Mesenchymal stem cell (in vitro differentiated cells and primary cell): Measurements from ENCODE around the gene NAPB.

Experiments used
- DNase-seq: peaks from one replicate; pipeline ENCODE4 v3.0.0-alpha.2; 2013
- H2AFZ ChIP-seq: one replicate; pipeline ENCODE4 v1.6.1; 2013; ENCODE audit warnings: low read depth, mild to moderate bottlenecking, control low read depth, inconsistent platforms, low read length, moderate library complexity
- H2AK5ac ChIP-seq: 2 replicates; pipeline ENCODE4 v1.6.1; 2013; ENCODE audit warnings: low read length, moderate library complexity, mild to moderate bottlenecking, inconsistent platforms; ENCODE audit not compliant: severe bottlenecking
- H2BK120ac ChIP-seq: one replicate; pipeline ENCODE4 v1.6.1; 2013; ENCODE audit warnings: low read depth, mild to moderate bottlenecking, inconsistent platforms, low read length, moderate library complexity
- H2BK12ac ChIP-seq, 2 experiments: one replicate each; pipeline ENCODE4 v1.6.1; 2013; ENCODE audit warnings: inconsistent platforms in 2 of 2, low read length in 2 of 2, mild to moderate bottlenecking in 2 of 2, moderate library complexity in 2 of 2, control low read depth in 1 of 2
- H2BK15ac ChIP-seq: one replicate; pipeline ENCODE4 v1.6.1; 2013; ENCODE audit warnings: mild to moderate bottlenecking, low read depth, inconsistent platforms; ENCODE audit not compliant: poor library complexity, severe bottlenecking
- H2BK5ac ChIP-seq: 2 replicates; pipeline ENCODE4 v1.6.1; 2013; ENCODE audit warnings: low read depth, mild to moderate bottlenecking, low read length, control low read depth, inconsistent platforms; ENCODE audit not compliant: poor library complexity, severe bottlenecking
- H3K14ac ChIP-seq, 2 experiments: one replicate each; pipeline ENCODE4 v1.6.1; 2013; ENCODE audit warnings: inconsistent platforms in 2 of 2, low read length in 2 of 2, control low read depth in 1 of 2, mild to moderate bottlenecking in 1 of 2, moderate library complexity in 1 of 2
- H3K18ac ChIP-seq, 2 experiments: one replicate each; pipeline ENCODE4 v1.6.1; 2013; ENCODE audit warnings: inconsistent platforms in 2 of 2, low read length in 2 of 2, control low read depth in 1 of 2, low read depth in 1 of 2, mild to moderate bottlenecking in 1 of 2
- H3K23ac ChIP-seq, 2 experiments: one replicate each; pipeline ENCODE4 v1.6.1; 2013; ENCODE audit warnings: inconsistent platforms in 2 of 2, low read length in 2 of 2, mild to moderate bottlenecking in 2 of 2, moderate library complexity in 2 of 2, control low read depth in 1 of 2
- H3K27ac ChIP-seq: 2 replicates; pipeline ENCODE4 v1.5.1; 2013; ENCODE audit warnings: mild to moderate bottlenecking, moderate library complexity, low read length, control low read depth, inconsistent platforms; ENCODE audit not compliant: poor library complexity, severe bottlenecking
- H3K27me3 ChIP-seq, 2 experiments: 2 replicates each; pipeline versions ENCODE4 v1.6.1 to v1.7.0; 2013; ENCODE audit warnings: low read length in 2 of 2, mild to moderate bottlenecking in 2 of 2, moderate library complexity in 2 of 2, control low read depth in 1 of 2, inconsistent platforms in 1 of 2; ENCODE audit not compliant: control insufficient read depth in 1 of 2, insufficient read depth in 1 of 2
- H3K36me3 ChIP-seq, 2 experiments: 2 replicates each; pipeline versions ENCODE4 v1.6.1 to v1.7.0; 2013; ENCODE audit warnings: low read length in 2 of 2, control low read depth in 1 of 2, inconsistent platforms in 1 of 2, low read depth in 1 of 2, mild to moderate bottlenecking in 1 of 2; ENCODE audit not compliant: insufficient read depth in 2 of 2, control insufficient read depth in 1 of 2
- H3K4ac ChIP-seq, 2 experiments: one replicate each; pipeline ENCODE4 v1.6.1; 2013; ENCODE audit warnings: inconsistent platforms in 2 of 2, low read length in 2 of 2, mild to moderate bottlenecking in 2 of 2, moderate library complexity in 2 of 2, control low read depth in 1 of 2, low read depth in 1 of 2
- H3K4me1 ChIP-seq: 2 replicates; pipeline ENCODE4 v1.6.1; 2013; ENCODE audit warnings: low read depth, low read length, control low read depth; ENCODE audit not compliant: control insufficient read depth, insufficient read depth
- H3K4me2 ChIP-seq: 2 replicates; pipeline ENCODE4 v1.6.1; 2013; ENCODE audit warnings: low read length, mild to moderate bottlenecking, inconsistent platforms; ENCODE audit not compliant: poor library complexity, severe bottlenecking
- H3K4me3 ChIP-seq, 2 experiments: 2 replicates each; pipeline versions ENCODE4 v1.5.1 to v1.7.0; 2013; ENCODE audit warnings: low read length in 2 of 2, mild to moderate bottlenecking in 2 of 2, control low read depth in 1 of 2, low read depth in 1 of 2; ENCODE audit not compliant: insufficient read depth in 1 of 2
- H3K79me1 ChIP-seq: replicated peaks from 2 replicates; pipeline ENCODE4 v1.6.1; 2013; ENCODE audit warnings: mild to moderate bottlenecking, control low read depth, low read length, inconsistent platforms; ENCODE audit not compliant: poor library complexity, severe bottlenecking
- H3K9ac ChIP-seq: 2 replicates; pipeline ENCODE4 v1.7.0; 2013; ENCODE audit warnings: mild to moderate bottlenecking, low read length, moderate library complexity
- H3K9me3 ChIP-seq: 2 replicates; pipeline ENCODE4 v1.7.0; 2013; ENCODE audit warnings: mild to moderate bottlenecking, low read length; ENCODE audit not compliant: control insufficient read depth
- H4K8ac ChIP-seq: one replicate; pipeline ENCODE4 v1.6.1; 2013; ENCODE audit warnings: inconsistent platforms, mild to moderate bottlenecking, low read length, moderate library complexity
- H4K91ac ChIP-seq: one replicate; pipeline ENCODE4 v1.6.1; 2013; ENCODE audit warnings: mild to moderate bottlenecking, low read length, inconsistent platforms
- WGBS: methylation state at CpG from one replicate; pipeline ENCODE4 v1.1.7; 2013; ENCODE audit warnings: mixed read lengths; 5-methylcytosine and 5-hydroxymethylcytosine counted together

NAPB gene

DNA sequence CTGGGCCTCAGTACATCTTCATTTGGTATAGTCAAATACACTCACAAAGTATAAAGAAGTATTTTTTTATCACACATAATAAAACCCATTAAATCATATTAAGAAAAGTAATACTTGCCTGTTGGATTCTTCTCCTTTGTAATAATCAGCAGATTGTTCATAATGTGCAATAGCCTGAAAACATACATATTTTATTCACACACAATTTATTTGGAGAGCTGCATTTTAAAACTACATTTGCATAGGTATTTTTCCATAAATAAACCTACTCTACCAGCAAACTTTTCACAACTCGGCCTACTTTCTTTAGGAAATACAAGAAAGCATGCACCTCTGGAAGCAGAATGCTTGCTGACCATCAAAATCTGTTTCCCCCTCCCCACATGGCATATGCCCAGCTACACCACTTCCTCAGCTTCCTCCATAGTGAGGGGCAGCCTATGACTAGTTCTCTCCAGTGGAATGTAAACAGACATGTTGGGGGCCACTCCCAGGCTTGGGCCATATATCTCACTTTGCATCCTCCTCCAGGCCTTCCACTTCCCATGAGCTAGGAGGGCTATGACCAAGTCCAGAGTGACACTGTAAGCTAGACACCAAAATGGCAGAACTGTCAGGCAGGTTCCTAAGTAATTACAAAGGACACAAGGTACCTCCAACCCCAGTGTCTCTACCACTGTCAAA, 31.1 kb downstream of the NAPB start:
- Histone ChIP-seq H3K9ac (no peak overlapping the region), H3K4me3 (no peak overlapping the region), H3K9me3 (peaks cover 8% of the 10 kb centered on the region), H3K27ac (no peak overlapping the region), H4K8ac (no peak overlapping the region), H3K18ac (no peak overlapping the region), H3K4me1 (no peaks in the 10 kb centered on the region), H3K23ac (no peak overlapping the region), H3K4me2 (no peak overlapping the region), H4K91ac (no peak overlapping the region), H3K27me3 (no peaks in the 10 kb centered on the region), H3K36me3 (peaks cover 33 to 89% of the 10 kb centered on the region in 2 experiments), H2BK12ac (no peak overlapping the region), H3K4ac (no peak overlapping the region), H2AK5ac (no peak overlapping the region), H2BK15ac (no peak overlapping the region), H3K79me1 (peaks cover 39% of the 10 kb centered on the region), H2BK120ac (no peak overlapping the region), H3K14ac (no peak overlapping the region), H2BK5ac (no peak overlapping the region), H2AFZ (no peak overlapping the region)
- 97% methylated on average over 1 of the region's 1 CpG for WGBS
- no peak for DNase-seq

DNA sequence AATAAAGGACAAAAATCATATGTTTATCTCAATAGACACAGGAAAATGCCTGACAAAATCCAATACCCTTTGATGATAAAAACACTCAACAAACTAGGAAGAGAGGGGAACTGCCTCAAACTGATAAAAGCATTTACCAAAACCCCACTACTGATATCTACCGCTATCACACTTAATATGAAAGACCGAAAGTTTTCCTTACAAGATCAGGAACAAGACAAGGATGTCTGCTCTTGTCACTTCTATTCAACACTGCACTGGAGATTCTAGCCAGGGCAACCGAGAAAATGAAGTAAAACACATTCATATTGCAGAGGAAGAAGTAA, 34.2 kb downstream of the NAPB start:
- no peak overlapping the region for H3K4me2 ChIP-seq
- 98% methylated on average over 2 of the region's 3 CpGs for WGBS

GRCh38 chr20:23386304-23387117, 34.8 kb downstream of the NAPB start:
- Histone ChIP-seq H3K36me3 (peaks cover 20 to 80% of the 10 kb centered on the region in 2 experiments), H3K9ac (no peak overlapping the region), H4K8ac (no peak overlapping the region), H3K14ac (no peak overlapping the region), H3K4me2 (no peak overlapping the region), H3K18ac (no peak overlapping the region), H3K9me3 (peaks cover 17% of the 10 kb centered on the region), H2BK5ac (no peak overlapping the region), H3K23ac (no peak overlapping the region), H2AFZ (no peak overlapping the region), H4K91ac (no peak overlapping the region), H3K4me3 (no peak overlapping the region), H2AK5ac (no peak overlapping the region), H2BK12ac (no peak overlapping the region), H3K4ac (no peak overlapping the region), H2BK120ac (no peak overlapping the region), H3K4me1 (no peaks in the 10 kb centered on the region), H3K79me1 (peaks cover 27% of the 10 kb centered on the region), H3K27ac (no peak overlapping the region), H3K27me3 (no peaks in the 10 kb centered on the region), H2BK15ac (no peak overlapping the region)
- no peak for DNase-seq
- WGBS = 100% methylated on average over 3 of the region's 6 CpGs

More for the DNA sequence above, 34.2 kb downstream of the NAPB start:
- Histone ChIP-seq H3K18ac (no peak overlapping the region), H3K14ac (no peak overlapping the region), H4K8ac (no peak overlapping the region), H2BK12ac (no peak overlapping the region), H2AK5ac (no peak overlapping the region), H3K23ac (no peak overlapping the region), H4K91ac (no peak overlapping the region), H3K36me3 (peaks cover 19 to 82% of the 10 kb centered on the region in 2 experiments), H3K4me3 (no peak overlapping the region), H3K79me1 (peaks cover 24% of the 10 kb centered on the region), H3K27ac (no peak overlapping the region), H3K27me3 (no peaks in the 10 kb centered on the region), H2BK120ac (no peak overlapping the region), H3K9ac (no peak overlapping the region), H2BK15ac (no peak overlapping the region), H2BK5ac (no peak overlapping the region), H3K4ac (no peak overlapping the region), H2AFZ (no peak overlapping the region), H3K4me1 (no peaks in the 10 kb centered on the region), H3K9me3 (peaks cover 17% of the 10 kb centered on the region)
- DNase-seq = no peak

DNA sequence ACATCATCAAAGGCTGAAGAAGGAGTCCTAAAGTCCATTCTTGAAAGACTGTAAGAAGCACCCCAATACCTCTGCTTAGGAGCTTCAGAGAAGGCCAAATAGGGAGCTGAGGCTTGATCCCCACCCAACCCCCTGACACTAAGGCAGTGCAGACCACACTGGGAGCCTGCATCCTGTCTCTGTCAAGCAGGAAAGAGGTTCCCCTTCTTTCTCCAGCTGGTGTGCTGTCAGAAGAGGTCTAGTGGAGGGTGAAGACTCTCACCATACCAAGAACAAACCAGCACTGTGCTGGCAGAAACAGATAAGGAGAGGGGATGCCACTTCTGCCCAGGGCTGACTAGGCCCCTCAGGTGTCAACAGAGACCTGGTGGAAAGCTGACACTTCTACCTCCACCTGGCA, 39.4 kb downstream of the NAPB start:
- Histone ChIP-seq H3K18ac (no peak overlapping the region), H2BK12ac (peak overlapping the region in 1 of 2 experiments; percentile 7), H2BK120ac (no peak overlapping the region), H3K79me1 (peaks cover 25% of the 10 kb centered on the region), H2BK15ac (no peak overlapping the region), H3K9me3 (peaks cover 13% of the 10 kb centered on the region), H2BK5ac (no peak overlapping the region), H3K27me3 (no peaks in the 10 kb centered on the region), H3K27ac (no peak overlapping the region), H3K36me3 (peaks cover 19 to 72% of the 10 kb centered on the region in 2 experiments), H3K4me3 (no peak overlapping the region), H3K4me1 (no peaks in the 10 kb centered on the region), H3K9ac (no peak overlapping the region), H3K14ac (no peak overlapping the region), H4K91ac (no peak overlapping the region), H3K4ac (no peak overlapping the region), H2AK5ac (no peak overlapping the region), H3K23ac (peak overlapping the region in 1 of 2 experiments; percentile 34), H2AFZ (no peak overlapping the region), H4K8ac (no peak overlapping the region), H3K4me2 (no peak overlapping the region)
- DNase-seq = no peak
